G401.6 (cell line): ENCODE results near the gene VGLL2.
"Not testable (repeated sequence)": the region's sequence is repeated elsewhere in the genome, so short reads cannot be mapped to it uniquely, and the experiment has no call there.

ENCODE experiments used
- FAIRE-seq: peaks from 2 replicates; lab custom pipeline; 2012; peaks lifted over from hg19 to GRCh38; lab: Jason Lieb, UNC

VGLL2 gene

GRCh38 chr6:117265410-117266256, at the start of gene VGLL2:
Gene VGLL2 (plus strand): TSS chr6:117265558. CDS start chr6:117265764, 206 bp downstream.
- no peak for FAIRE-seq

- no peak for FAIRE-seq
Measured at GRCh38 chr6:117222861-117223260, 42.5 kb upstream of the VGLL2 start.

- FAIRE-seq, result no peak
Measured at GRCh38 chr6:117226778-117227177, 38.6 kb upstream of the VGLL2 start.

GRCh38 chr6:117227245-117227962, 38.0 kb upstream of the VGLL2 start:
- FAIRE-seq, result no peak

- FAIRE-seq, result no peak
Measured at GRCh38 chr6:117228202-117228601, 37.2 kb upstream of the VGLL2 start.

GRCh38 chr6:117229870-117230269, 35.5 kb upstream of the VGLL2 start:
- no peak for FAIRE-seq

- no peak for FAIRE-seq
Measured at GRCh38 chr6:117231466-117231865, 33.9 kb upstream of the VGLL2 start.

- no peak for FAIRE-seq
Measured at GRCh38 chr6:117232196-117232595, 33.2 kb upstream of the VGLL2 start.

GRCh38 chr6:117233145-117233544, 32.2 kb upstream of the VGLL2 start:
- FAIRE-seq, result no peak

GRCh38 chr6:117237561-117237960, 27.8 kb upstream of the VGLL2 start:
- FAIRE-seq, result no peak

- not testable (repeated sequence) for FAIRE-seq
Measured at GRCh38 chr6:117244571-117244970, 20.8 kb upstream of the VGLL2 start.

GRCh38 chr6:117244979-117245378, 20.4 kb upstream of the VGLL2 start:
- FAIRE-seq, result not testable (repeated sequence)

- no peak for FAIRE-seq
Measured at GRCh38 chr6:117253785-117254184, 11.6 kb upstream of the VGLL2 start.

GRCh38 chr6:117262799-117263198, 2.6 kb upstream of the VGLL2 start:
- FAIRE-seq, result no peak

GRCh38 chr6:117263353-117263927, 1.9 kb upstream of the VGLL2 start:
- FAIRE-seq, result no peak

- FAIRE-seq, result no peak
Measured at GRCh38 chr6:117264369-117264691, 1.0 kb upstream of the VGLL2 start.

- no peak for FAIRE-seq
Measured at GRCh38 chr6:117264692-117265409, 507 bp upstream of the VGLL2 start.

GRCh38 chr6:117266257-117267053, 1.1 kb downstream of the VGLL2 start:
- FAIRE-seq, result no peak

GRCh38 chr6:117267054-117267347, 1.6 kb downstream of the VGLL2 start:
- FAIRE-seq, result no peak

GRCh38 chr6:117267766-117268534, 2.6 kb downstream of the VGLL2 start:
- no peak for FAIRE-seq

- FAIRE-seq, result no peak
Measured at GRCh38 chr6:117268924-117269323, 3.6 kb downstream of the VGLL2 start.
